Adipocyte (in vitro differentiated cells): ENCODE measurements around the gene PRSS22.
"Not testable (repeated sequence)": the region's sequence is repeated elsewhere in the genome, so short reads cannot be mapped to it uniquely, and the experiment has no call there.

Experiments used
- DNase-seq: peaks from one replicate; pipeline ENCODE4 v3.0.0-alpha.2; 2015; ENCODE audit warnings: low read depth
- H3K27me3 ChIP-seq: replicated peaks from 2 replicates; pipeline ENCODE4 v1.7.0; 2013; ENCODE audit warnings: mild to moderate bottlenecking, low read length, moderate library complexity; ENCODE audit not compliant: control insufficient read depth, insufficient read depth
- H3K36me3 ChIP-seq: 2 replicates; pipeline ENCODE4 v1.7.0; 2013; ENCODE audit warnings: low read length, mild to moderate bottlenecking, moderate library complexity; ENCODE audit not compliant: control insufficient read depth, insufficient read depth, severe bottlenecking
- H3K4me1 ChIP-seq: 2 replicates; pipeline ENCODE4 v1.7.0; 2013; ENCODE audit warnings: mild to moderate bottlenecking, low read length, moderate library complexity; ENCODE audit not compliant: control insufficient read depth, insufficient read depth
- H3K4me3 ChIP-seq: 2 replicates; pipeline ENCODE4 v1.7.0; 2013; ENCODE audit warnings: mild to moderate bottlenecking, low read length, moderate library complexity
- H3K9ac ChIP-seq: 2 replicates; pipeline ENCODE4 v1.7.0; 2013; ENCODE audit warnings: mild to moderate bottlenecking, low read length, moderate library complexity
- H3K9me3 ChIP-seq: 2 replicates; pipeline ENCODE4 v1.7.0; 2013; ENCODE audit warnings: mild to moderate bottlenecking, low read length, moderate library complexity; ENCODE audit not compliant: control insufficient read depth

Gene PRSS22, protein sequence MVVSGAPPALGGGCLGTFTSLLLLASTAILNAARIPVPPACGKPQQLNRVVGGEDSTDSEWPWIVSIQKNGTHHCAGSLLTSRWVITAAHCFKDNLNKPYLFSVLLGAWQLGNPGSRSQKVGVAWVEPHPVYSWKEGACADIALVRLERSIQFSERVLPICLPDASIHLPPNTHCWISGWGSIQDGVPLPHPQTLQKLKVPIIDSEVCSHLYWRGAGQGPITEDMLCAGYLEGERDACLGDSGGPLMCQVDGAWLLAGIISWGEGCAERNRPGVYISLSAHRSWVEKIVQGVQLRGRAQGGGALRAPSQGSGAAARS

DNA sequence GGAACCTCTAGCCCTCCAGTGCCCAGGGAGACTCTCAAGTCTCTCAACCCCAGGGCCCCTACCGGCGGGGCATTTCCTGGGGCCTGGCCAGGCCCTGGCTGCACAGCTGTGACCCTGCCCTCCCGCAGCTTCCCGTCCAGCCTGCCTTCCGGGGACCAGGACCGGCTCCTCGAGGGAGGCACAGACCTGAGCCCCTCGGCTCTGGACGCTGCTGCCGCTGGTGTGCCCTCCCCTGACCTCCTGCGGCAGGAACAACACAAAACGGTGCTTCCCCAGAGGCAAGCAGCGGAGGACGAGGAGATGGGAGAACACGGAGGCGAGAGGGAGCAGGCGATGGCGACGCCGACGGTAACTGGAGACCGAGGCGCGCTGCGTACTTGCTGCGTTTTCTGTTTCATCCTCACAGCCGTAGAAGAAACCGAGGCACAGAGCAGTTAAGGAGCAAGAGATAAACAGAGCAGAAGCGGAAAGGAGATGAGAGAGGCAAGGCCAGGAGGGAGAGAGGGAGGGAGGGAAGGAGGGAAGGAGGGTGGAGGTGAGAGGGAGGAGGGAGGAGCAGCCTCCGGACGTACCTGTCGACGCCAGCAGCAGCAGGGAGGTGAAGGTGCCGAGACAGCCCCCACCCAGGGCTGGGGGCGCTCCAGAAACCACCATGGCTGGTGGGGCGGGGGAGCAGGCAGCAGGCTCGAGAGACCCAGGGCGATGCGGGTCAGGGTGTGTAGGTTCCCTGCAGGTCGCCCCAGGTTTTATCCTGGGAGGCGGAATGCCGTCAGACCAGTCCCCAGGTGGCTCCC, at the start of gene PRSS22:
PRSS22 (minus strand) TSS at position 720 of the 794 bp plus-strand sequence; CDS start at position 654, 66 bp downstream.
- H3K4me3 ChIP-seq, result no peak within 1 kb of the TSS
- no peaks in the 10 kb centered on the region for H3K36me3 ChIP-seq
- H3K9me3 ChIP-seq, result peaks cover 15% of the 10 kb centered on the region
- H3K4me1 ChIP-seq, result no peaks in the 10 kb centered on the region
- H3K27me3 ChIP-seq, result peaks cover 15% of the 10 kb centered on the region
- DNase-seq, result no peak
- H3K9ac ChIP-seq, result no peak within 1 kb of the TSS

DNA sequence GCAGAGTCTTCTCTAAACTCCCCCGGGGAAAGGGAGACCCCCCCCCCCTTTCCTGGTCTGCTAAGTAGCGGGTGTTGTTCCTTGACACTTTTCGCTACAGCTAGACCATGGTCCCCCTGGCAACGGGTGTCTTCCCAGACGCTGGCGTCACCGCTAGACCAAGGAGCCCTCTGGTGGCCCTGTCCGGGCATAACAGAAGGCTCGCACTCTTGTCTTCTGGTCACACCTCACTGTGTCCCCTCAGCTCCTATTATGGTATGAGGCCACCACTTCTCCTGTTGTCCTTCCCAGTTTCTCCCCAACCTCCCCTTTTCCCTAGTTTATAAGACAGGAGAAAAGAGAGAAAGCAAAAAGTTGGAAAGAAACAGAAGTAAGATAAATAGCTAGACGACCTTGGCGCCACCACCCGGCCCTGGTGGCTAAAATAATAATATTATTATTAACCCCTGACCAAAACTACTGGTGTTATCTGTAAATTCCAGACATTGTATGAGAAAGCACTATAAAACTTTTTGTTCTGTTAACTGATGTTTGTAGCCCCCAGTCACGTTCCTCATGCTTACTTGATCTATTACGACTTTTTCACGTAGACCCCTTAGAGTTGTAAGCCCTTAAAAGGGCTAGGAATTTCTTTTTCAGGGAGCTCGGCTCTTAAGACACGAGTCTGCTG, 49.2 kb upstream of the PRSS22 start:
- H3K27me3 ChIP-seq, H3K36me3 ChIP-seq, H3K4me3 ChIP-seq, H3K9ac ChIP-seq, H3K9me3 ChIP-seq: not testable (repeated sequence)
- H3K4me1 ChIP-seq, result peaks cover 23% of the 10 kb centered on the region
- peak; percentile 75 for DNase-seq

DNA sequence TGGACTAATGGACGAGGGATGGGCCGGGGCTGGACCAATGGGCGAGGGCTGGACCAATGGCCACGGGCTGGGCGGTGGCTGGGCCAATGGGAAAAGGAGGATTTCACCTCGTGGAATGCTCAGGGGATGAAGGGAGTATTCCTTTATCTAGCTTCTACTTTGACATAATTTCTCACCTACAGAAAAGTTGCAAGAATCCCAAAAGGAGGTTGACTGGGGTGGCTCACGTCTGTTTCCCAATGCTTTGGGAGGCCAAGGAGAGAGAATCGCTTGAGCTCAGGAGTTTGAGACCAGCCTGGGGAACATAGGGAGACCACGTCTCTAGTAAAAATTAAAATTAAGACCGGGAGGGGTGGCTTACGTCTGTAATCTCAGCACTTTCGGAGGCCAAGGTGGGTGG, 48.0 kb upstream of the PRSS22 start:
- Histone ChIP-seq H3K27me3 (no peaks in the 10 kb centered on the region), H3K36me3 (peaks cover 1% of the 10 kb centered on the region), H3K4me1 (peaks cover 18% of the 10 kb centered on the region), H3K9me3 (no peaks in the 10 kb centered on the region), H3K4me3 (peak overlapping the region; percentile 46), H3K9ac (no peak overlapping the region)
- no peak for DNase-seq

DNA sequence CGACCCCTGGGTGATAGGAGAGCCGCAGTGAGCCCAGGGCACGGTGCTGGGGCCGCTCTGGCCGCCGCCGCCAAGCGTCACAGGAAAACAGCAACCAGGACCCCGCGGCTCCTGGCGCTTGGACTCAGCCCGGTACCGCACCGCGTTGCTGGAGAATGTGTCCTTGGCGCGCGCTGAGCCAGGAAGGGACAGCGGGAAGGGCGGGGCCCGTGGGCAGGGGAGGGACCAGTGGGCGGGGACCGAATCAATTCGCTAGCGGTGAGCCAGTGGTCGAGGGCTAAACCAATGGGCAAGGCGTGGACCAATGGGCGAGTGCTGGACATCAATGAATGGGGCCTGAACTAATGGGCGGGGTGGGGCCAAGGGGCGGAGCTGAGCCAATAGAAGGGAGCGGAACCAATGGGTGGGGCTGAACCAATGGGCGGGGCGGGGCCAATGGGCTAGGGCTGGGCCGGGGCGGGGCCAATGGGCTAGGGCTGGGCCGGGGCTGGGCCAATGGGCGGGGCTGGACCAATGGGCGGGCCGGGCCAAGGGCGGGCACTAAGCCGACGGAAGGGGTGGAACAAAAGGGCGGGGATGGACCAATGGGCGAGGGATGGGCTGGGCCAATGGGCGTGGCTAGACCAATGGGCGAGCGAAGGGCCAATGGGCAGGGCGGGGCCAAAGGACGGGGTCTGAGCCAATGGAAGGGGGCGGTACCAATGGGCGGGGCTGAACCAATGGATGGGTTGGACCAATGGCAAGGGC, 47.4 kb upstream of the PRSS22 start:
- Histone ChIP-seq H3K9me3 (no peaks in the 10 kb centered on the region), H3K36me3 (peaks cover 5% of the 10 kb centered on the region), H3K27me3 (no peaks in the 10 kb centered on the region), H3K4me3 (peak overlapping the region; percentile 89), H3K9ac (peak overlapping the region; percentile 90), H3K4me1 (peaks cover 13% of the 10 kb centered on the region)
- peak; percentile 100 for DNase-seq

DNA sequence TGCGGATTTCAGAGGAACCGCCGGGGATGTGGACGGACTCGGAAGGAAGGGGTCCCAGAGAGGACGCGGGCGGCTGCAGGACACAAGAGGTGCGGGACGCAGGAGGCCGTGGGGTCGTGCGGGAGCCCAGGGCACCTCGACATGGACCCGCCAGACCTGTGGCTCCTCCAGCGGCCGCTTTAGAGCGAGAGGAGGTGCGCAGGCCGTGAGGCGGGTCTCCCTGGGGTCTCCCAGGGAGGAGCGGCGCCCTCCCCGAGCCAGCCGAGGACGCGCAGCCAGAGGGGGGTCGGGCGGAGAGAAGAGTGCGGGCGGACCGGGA, 46.9 kb upstream of the PRSS22 start:
- H3K9ac ChIP-seq, result peak overlapping the region; percentile 90
- no peaks in the 10 kb centered on the region for H3K9me3 ChIP-seq
- no peak for DNase-seq
- peaks cover 5% of the 10 kb centered on the region for H3K36me3 ChIP-seq
- peaks cover 9% of the 10 kb centered on the region for H3K4me1 ChIP-seq
- peak overlapping the region; percentile 89 for H3K4me3 ChIP-seq
- no peaks in the 10 kb centered on the region for H3K27me3 ChIP-seq

DNA sequence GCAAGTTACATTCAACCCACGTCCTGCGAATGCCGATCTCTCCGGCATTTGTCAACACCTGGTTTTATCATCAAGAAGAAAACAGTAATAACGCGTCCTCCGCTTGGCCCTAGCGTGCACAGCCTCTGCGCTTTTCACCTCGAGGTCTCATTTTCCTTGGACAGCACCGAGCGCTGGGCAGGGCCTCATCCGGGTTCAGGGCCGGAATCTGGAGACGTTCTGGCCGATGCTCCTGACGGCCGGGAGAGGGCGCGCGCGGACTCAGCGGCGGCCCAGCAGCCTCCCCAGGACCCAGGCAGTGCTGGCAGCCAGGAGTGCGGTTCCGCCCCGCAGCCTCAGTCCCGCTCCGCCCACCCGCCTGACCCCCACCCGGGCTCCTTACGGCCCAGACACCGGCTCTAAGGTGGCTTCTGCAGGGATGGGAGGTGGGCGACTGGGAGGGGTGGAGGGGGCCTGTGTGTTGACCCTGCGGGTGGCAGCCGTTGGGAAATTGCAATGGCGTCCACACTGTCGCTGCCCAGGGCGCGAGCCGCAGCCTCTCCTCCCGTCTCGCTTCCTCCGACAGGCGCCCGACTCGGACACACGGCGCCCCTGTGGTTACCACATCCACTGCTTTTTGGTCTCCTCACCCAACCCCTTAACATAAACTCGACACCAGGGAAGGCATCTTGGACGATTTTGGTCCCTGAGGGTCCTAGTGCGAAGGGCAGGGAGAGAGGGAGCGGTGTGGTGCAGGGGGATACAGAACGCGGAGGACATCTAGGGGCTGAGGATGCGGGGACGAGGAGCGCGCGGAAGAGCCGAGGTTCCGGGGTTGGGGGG, 46.3 kb upstream of the PRSS22 start:
- Histone ChIP-seq H3K4me1 (peaks cover 9% of the 10 kb centered on the region), H3K9me3 (no peaks in the 10 kb centered on the region), H3K27me3 (no peaks in the 10 kb centered on the region), H3K9ac (peak overlapping the region; percentile 90), H3K36me3 (peaks cover 6% of the 10 kb centered on the region), H3K4me3 (peak overlapping the region; percentile 89)
- DNase-seq, result peak; percentile 96

DNA sequence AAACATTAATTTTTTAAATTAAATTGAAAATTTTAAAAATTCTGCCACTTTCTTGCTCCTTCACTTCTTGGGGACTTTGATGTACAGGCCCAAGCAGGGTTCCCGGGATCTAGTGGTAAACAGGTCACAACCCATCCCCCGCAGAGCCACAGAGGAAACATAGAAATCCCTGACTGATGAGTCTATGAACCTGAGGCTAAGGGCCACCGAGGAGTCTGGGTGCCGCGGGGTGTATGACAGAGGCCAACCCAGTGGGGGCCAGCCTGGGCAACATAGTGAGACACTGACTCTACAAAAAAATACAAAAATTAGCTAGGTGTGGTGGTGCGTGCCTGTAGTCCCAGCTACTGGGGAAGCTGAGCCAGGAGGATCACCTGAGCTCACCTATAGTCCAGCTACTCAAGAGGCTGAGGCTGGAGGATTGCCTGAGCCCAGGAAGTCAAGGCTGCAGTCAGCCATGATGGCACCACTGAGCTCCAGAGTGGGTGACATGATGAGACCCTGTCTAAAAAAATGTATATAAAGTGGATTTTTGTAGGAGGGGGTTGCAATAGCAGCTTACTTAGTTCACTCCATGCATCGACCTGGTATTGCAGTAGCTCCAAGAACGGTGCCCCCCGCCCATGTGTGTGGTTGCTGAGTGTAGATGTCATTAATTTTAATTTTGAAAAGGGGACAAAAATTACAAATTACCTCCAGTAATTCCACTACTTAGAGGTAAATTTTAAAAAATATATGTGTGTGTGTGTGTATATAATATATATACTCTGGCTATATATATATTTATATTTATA, 44.6 kb upstream of the PRSS22 start:
- peaks cover 9% of the 10 kb centered on the region for H3K36me3 ChIP-seq
- DNase-seq, result no peak
- H3K9ac ChIP-seq, result no peak overlapping the region
- no peaks in the 10 kb centered on the region for H3K27me3 ChIP-seq
- H3K9me3 ChIP-seq, result no peaks in the 10 kb centered on the region
- H3K4me1 ChIP-seq, result peaks cover 9% of the 10 kb centered on the region
- no peak overlapping the region for H3K4me3 ChIP-seq

DNA sequence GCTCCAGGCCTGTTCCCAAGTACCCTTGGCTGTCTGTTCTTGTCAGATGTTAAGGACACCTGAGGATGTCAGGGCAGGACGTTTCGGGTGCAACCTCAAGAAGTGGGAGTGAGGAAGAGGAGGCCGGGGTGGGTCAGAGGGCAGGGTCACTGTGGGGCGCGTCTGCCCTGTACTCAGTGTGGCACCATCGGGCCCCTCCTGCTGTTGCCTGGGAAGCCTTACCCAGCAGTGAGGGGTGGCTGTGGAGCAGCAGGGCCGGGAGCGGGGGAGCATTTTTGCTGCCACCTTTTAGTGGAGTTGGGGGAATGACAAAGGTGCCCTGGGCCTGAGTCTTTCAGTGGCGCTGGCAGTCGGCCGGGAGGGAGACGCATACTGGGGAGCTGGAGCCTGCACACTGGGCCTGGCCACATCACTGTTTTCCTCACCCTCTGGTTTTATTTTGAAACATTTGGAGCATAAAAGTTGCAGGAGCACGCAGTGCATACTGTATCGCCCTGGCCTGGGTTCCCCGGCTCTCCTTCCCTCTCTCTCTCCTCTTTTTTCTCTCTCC, 42.6 kb upstream of the PRSS22 start:
- H3K9me3 ChIP-seq, result no peaks in the 10 kb centered on the region
- H3K9ac ChIP-seq, result no peak overlapping the region
- DNase-seq, result no peak
- H3K36me3 ChIP-seq, result peaks cover 15% of the 10 kb centered on the region
- H3K4me1 ChIP-seq, result peaks cover 9% of the 10 kb centered on the region
- H3K27me3 ChIP-seq, result no peaks in the 10 kb centered on the region
- no peak overlapping the region for H3K4me3 ChIP-seq

DNA sequence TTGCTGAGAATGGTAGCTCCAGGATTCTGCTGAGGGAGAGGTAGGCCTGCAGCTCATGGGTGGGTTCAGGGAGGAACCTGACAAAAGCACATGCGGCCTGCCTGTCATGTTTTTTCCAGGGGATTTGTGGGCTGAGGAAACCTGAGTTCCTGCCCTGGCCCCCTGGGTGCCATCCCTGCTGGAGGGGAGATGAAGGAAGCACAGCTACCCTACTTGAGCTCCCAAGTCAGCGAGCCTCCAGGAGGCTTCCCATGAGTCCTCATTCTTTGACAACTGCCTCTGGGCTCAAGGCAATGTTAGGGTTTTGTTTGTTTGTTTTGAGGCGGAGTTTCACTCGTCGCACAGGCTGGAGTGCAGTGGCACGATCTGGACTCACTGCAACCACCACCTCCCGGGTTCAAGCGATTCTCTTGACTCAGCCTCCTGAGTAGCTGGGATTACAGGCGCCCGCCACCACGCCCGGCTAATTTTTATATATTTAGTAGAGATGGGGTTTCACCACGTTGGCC, 41.6 kb upstream of the PRSS22 start:
- Histone ChIP-seq H3K4me1 (peaks cover 11% of the 10 kb centered on the region), H3K9ac (no peak overlapping the region), H3K9me3 (no peaks in the 10 kb centered on the region), H3K27me3 (no peaks in the 10 kb centered on the region), H3K4me3 (no peak overlapping the region), H3K36me3 (peaks cover 15% of the 10 kb centered on the region)
- no peak for DNase-seq
